ENCODE data around the gene VSIG4.
A peak's percentile ranks its signal among the peaks of the same experiment; 100 is the strongest.
"Not testable (repeated sequence)": the region's sequence is repeated elsewhere in the genome, so short reads cannot be mapped to it uniquely, and the experiment has no call there.

VSIG4 gene

GRCh38 chrX:66039944-66040343 is at the start of gene VSIG4:
Gene VSIG4 (minus strand): TSS chrX:66040080. CDS start chrX:66039998, 82 bp downstream.
- no peak for DNase-seq (ENCODE audit: low read depth in 2 of 2)

GRCh38 chrX:66076801-66077200 is 36.9 kb upstream of the VSIG4 start:
- DNase-seq (ENCODE audit: low read depth in 2 of 2), result no peak

GRCh38 chrX:66074920-66075879 is 35.3 kb upstream of the VSIG4 start:
- DNase-seq (ENCODE audit: low read depth in 2 of 2), result peak; percentile 12 to 21

- no peak for DNase-seq (ENCODE audit: low read depth in 2 of 2)
Measured at GRCh38 chrX:66071126-66071525, 31.2 kb upstream of the VSIG4 start.

GRCh38 chrX:66064261-66064660 is 24.4 kb upstream of the VSIG4 start:
- no peak for DNase-seq (ENCODE audit: low read depth in 2 of 2)

GRCh38 chrX:66057019-66057418 is 17.1 kb upstream of the VSIG4 start:
- DNase-seq (ENCODE audit: low read depth in 2 of 2), result not testable (repeated sequence)

GRCh38 chrX:66054978-66055377 is 15.1 kb upstream of the VSIG4 start:
- DNase-seq (ENCODE audit: low read depth in 2 of 2), result no peak

GRCh38 chrX:66053414-66053813 is 13.5 kb upstream of the VSIG4 start:
- no peak for DNase-seq (ENCODE audit: low read depth in 2 of 2)

GRCh38 chrX:66051980-66052379 is 12.1 kb upstream of the VSIG4 start:
- no peak for DNase-seq (ENCODE audit: low read depth in 2 of 2)

- DNase-seq (ENCODE audit: low read depth in 2 of 2), result no peak
Measured at GRCh38 chrX:66050140-66050569, 10.3 kb upstream of the VSIG4 start.

GRCh38 chrX:66049056-66049455 is 9.2 kb upstream of the VSIG4 start:
- DNase-seq (ENCODE audit: low read depth in 2 of 2), result no peak

GRCh38 chrX:66046612-66047235 is 6.8 kb upstream of the VSIG4 start:
- DNase-seq (ENCODE audit: low read depth in 2 of 2), result peak in 1 of 2 donors; percentile 8

GRCh38 chrX:66045894-66046293 is 6.0 kb upstream of the VSIG4 start:
- no peak for DNase-seq (ENCODE audit: low read depth in 2 of 2)

GRCh38 chrX:66043584-66043983 is 3.7 kb upstream of the VSIG4 start:
- DNase-seq (ENCODE audit: low read depth in 2 of 2), result no peak

- no peak for DNase-seq (ENCODE audit: low read depth in 2 of 2)
Measured at GRCh38 chrX:66042307-66043077, 2.6 kb upstream of the VSIG4 start.

- DNase-seq (ENCODE audit: low read depth in 2 of 2), result no peak
Measured at GRCh38 chrX:66038115-66038514, 1.8 kb downstream of the VSIG4 start.

GRCh38 chrX:66036231-66036630 is 3.6 kb downstream of the VSIG4 start:
- DNase-seq (ENCODE audit: low read depth in 2 of 2), result no peak

- DNase-seq (ENCODE audit: low read depth in 2 of 2), result no peak
Measured at GRCh38 chrX:66035667-66036066, 4.2 kb downstream of the VSIG4 start.

- DNase-seq (ENCODE audit: low read depth in 2 of 2), result no peak
Measured at GRCh38 chrX:66030505-66031317, 9.2 kb downstream of the VSIG4 start.

GRCh38 chrX:66028936-66029335 is 10.9 kb downstream of the VSIG4 start:
- no peak for DNase-seq (ENCODE audit: low read depth in 2 of 2)

GRCh38 chrX:66024570-66024969 is 15.3 kb downstream of the VSIG4 start:
- no peak for DNase-seq (ENCODE audit: low read depth in 2 of 2)
